ENCODE measurements around the gene FAM151B. TPM values are rescaled to one million over a fixed set of nuclear protein-coding genes. Genes with fewer than 3 reads are reported as not detected.

The FAM151B gene
- total and polyA plus RNA-seq, 3 donors from 2014 or later: 2.8 to 5.0 (median 2.8) TPM

GRCh38 chr5:80588858-80589540 is 101.1 kb downstream of the FAM151B start:
- Histone ChIP-seq H3K4me1 (no peaks in the 10 kb centered on the region), H3K4me3 (no peak overlapping the region), H3K9me3 (no peaks in the 10 kb centered on the region), H3K27ac (no peak overlapping the region), H3K27me3 (no peaks in the 10 kb centered on the region), H3K36me3 (ENCODE audit: low read depth, missing control alignments) (no peaks in the 10 kb centered on the region)
- TF ChIP-seq POLR2A (IDR thresholded peaks at IDR 0.05): no peak
- WGBS, 2 donors: 94 to 96% methylated on average over 8 of the region's 8 CpGs
- intact Hi-C loops (cut with DNase I; ENCODE audit: low total_unique reads): no loop called here
- no peak for DNase-seq

DNA sequence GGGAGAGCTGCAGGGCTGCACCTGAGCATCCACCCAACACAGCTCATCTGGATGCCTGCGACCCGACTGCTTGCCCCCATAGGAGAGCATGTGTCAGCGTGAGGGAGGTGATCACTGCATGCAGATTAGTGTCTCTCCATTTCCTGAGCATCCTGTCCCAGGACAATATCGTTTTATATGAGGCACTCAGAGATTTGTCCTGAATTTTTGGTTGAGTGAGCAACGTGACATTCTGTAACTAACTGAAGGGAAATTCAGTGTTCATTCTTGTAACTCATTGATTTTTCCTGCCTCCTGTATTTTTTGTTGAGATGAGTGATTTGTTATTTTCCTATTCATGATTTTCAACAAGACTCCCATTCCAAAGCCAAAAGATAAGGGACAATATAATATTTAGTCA is 102.9 kb downstream of the FAM151B start:
- 89 to 94% methylated on average over 5 of the region's 5 CpGs for WGBS, 2 donors

DNA sequence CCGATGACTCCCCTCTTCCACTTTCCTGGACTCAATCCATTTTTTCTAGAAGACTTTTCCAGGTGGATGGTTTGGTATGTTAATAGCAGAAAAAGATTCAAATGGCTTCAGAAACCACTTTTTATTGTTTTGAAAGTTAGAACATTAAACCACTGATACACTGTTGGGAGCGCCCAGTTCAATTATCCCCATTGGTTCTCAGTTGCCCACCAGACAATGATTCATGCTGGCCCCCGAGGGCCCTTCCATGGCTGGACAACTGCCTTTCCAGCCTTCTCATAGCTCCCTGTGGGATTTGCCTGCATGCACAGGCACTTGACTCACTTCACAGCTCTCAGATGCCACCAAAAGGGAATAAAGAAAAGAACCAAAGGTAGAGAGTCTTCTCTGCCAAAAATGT is 103.5 kb downstream of the FAM151B start:
- WGBS, 2 donors: 88 to 98% methylated on average over 3 of the region's 3 CpGs
- H3K4me1 ChIP-seq: no peaks in the 10 kb centered on the region
- TF ChIP-seq POLR2A (IDR thresholded peaks at IDR 0.05) (no peak), CTCF (IDR thresholded peaks at IDR 0.05) (no peak)
- no peaks in the 10 kb centered on the region for H3K9me3 ChIP-seq
- no peak overlapping the region for H3K4me3 ChIP-seq
- no peak for DNase-seq
- no peak overlapping the region for H3K27ac ChIP-seq
- H3K36me3 ChIP-seq (ENCODE audit: low read depth, missing control alignments): no peaks in the 10 kb centered on the region
- intact Hi-C loops (cut with DNase I; ENCODE audit: low total_unique reads): no loop called here
- no peaks in the 10 kb centered on the region for H3K27me3 ChIP-seq

More for the DNA sequence above, 102.9 kb downstream of the FAM151B start:
- Histone ChIP-seq H3K4me3 (no peak overlapping the region), H3K27ac (no peak overlapping the region), H3K9me3 (no peaks in the 10 kb centered on the region), H3K27me3 (no peaks in the 10 kb centered on the region), H3K4me1 (no peaks in the 10 kb centered on the region), H3K36me3 (ENCODE audit: low read depth, missing control alignments) (no peaks in the 10 kb centered on the region)
- TF ChIP-seq POLR2A (IDR thresholded peaks at IDR 0.05) (no peak), CTCF (IDR thresholded peaks at IDR 0.05) (no peak)
- no peak for DNase-seq
- intact Hi-C loops (cut with DNase I; ENCODE audit: low total_unique reads): no loop called here

DNA sequence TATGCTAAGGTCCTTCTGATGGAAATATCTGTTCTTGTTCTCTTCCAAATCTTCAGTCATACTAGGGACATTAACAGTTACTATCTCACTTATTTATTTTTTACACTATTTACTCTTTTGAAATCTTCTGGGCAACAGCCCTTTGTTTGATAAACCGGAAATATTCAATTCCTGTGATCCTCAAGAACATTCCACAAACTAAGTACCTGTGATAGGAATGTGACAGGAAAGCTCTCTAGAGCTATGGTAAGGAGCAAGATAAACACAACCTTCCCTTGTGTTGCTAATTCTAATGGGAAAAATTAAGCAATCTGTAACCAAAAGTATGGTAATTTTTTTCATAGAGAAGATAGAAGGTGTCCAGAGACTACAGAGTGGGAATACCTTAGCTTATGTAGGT is 104.2 kb downstream of the FAM151B start:
- Histone ChIP-seq H3K27me3 (no peaks in the 10 kb centered on the region), H3K36me3 (ENCODE audit: low read depth, missing control alignments) (no peaks in the 10 kb centered on the region), H3K4me1 (no peaks in the 10 kb centered on the region), H3K9me3 (no peaks in the 10 kb centered on the region), H3K27ac (no peak overlapping the region), H3K4me3 (no peak overlapping the region)
- TF ChIP-seq POLR2A (IDR thresholded peaks at IDR 0.05) (no peak), CTCF (IDR thresholded peaks at IDR 0.05) (no peak)
- intact Hi-C loops (cut with DNase I; ENCODE audit: low total_unique reads): no loop called here
- DNase-seq: no peak
- WGBS, 2 donors: 71 to 75% methylated on average over 1 of the region's 1 CpG

Other genes starting within 250 kb of the FAM151B start
- 100 to 1,000 TPM; 158 to 217 TPM for gene SERINC5, start 232.1 kb upstream of the FAM151B start, total RNA-seq
- 62.3 TPM for gene SERINC5, start 232.1 kb upstream of the FAM151B start, polyA plus RNA-seq (ENCODE audit: insufficient read depth, low read depth, low replicate concordance)
- 10 to 100 TPM in 1 of 2 donors, 1 to 10 TPM in 1; 4.2 to 23.4 TPM for gene SPZ1, start 168.1 kb upstream of the FAM151B start, total RNA-seq
- gene SPZ1, start 168.1 kb upstream of the FAM151B start, polyA plus RNA-seq (ENCODE audit: insufficient read depth, low read depth, low replicate concordance): 7.7 TPM
- 10 to 100 TPM; 50.0 to 52.7 TPM for gene ZFYVE16, start 80.0 kb upstream of the FAM151B start, total RNA-seq
- gene ZFYVE16, start 80.0 kb upstream of the FAM151B start, polyA plus RNA-seq (ENCODE audit: insufficient read depth, low read depth, low replicate concordance): 16.3 TPM
- gene ANKRD34B, start 82.2 kb downstream of the FAM151B start, total RNA-seq: under 1 TPM; 0.12 to 0.16 TPM
- gene ANKRD34B, start 82.2 kb downstream of the FAM151B start, polyA plus RNA-seq (ENCODE audit: insufficient read depth, low read depth, low replicate concordance): 0.34 TPM
- 10 to 100 TPM; 16.6 to 17.7 TPM for gene MSH3, start 166.6 kb downstream of the FAM151B start, total RNA-seq
- gene MSH3, start 166.6 kb downstream of the FAM151B start, polyA plus RNA-seq (ENCODE audit: insufficient read depth, low read depth, low replicate concordance): 7.6 TPM
- 10 to 100 TPM; 16.8 to 18.0 TPM for gene DHFR, start 166.9 kb downstream of the FAM151B start, total RNA-seq
- 35.2 TPM for gene DHFR, start 166.9 kb downstream of the FAM151B start, polyA plus RNA-seq (ENCODE audit: insufficient read depth, low read depth, low replicate concordance)

Measured in testis (tissue), 3 donors.